Measurements from ENCODE around the gene CCDC85C. TPM values are rescaled to one million over a fixed set of nuclear protein-coding genes. Genes with fewer than 3 reads are reported as not detected.
A peak's percentile ranks its signal among the peaks of the same experiment; 100 is the strongest.

The CCDC85C gene
- polyA plus RNA-seq, 1 of the 3 experiments (the other 2 are of a cell fraction), result 9.6 TPM

DNA sequence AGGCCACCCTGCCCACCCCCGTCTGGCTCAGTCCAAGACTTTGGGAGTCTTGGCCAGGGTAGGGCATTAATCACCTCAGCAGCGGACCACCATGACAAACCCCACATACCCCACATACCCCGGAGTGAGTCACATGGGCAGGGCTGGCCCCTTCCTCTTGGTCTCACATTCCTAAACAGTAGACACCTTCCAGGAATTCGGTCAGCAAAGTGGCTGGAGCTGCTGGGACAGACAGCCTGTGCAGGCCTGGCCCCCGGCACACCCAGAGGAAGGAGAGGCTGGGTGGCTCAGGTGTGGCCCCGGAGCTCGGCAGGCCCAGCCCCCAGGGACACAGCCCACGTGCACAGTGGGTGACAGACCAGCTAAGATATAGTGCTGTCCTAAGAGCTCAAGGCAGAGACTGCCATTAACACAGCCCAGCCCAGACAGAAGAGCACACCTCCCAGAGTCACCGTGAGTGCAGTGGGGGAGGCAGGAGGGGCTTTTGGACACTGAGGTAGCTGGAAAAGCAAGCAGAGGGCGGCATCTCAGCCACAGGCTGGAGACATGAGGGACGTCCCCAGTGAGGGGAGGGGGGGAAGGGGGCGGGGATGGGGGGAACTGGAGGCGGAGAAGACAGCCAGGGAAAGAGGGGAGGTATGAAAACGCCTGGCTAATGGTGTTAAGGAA, 24.0 kb downstream of the CCDC85C start (continued):
- TF ChIP-seq TEAD4 (IDR thresholded peaks at IDR 0.05; ENCODE audit: borderline replicate concordance, insufficient read depth) (peak; percentile 89), FOSL2 (IDR thresholded peaks at IDR 0.05; ENCODE audit: borderline replicate concordance, low read depth) (peak; percentile 80; the same call in 1 of the 2 replicates), NFIC (IDR thresholded peaks at IDR 0.05; ENCODE audit: borderline replicate concordance) (peak; percentile 70; the same call in 1 of the 2 replicates), SMC3 (IDR thresholded peaks at IDR 0.05; ENCODE audit: low read depth, low read length) (no peak), MEF2A (IDR thresholded peaks at IDR 0.05; ENCODE audit: borderline replicate concordance, low read depth) (no peak), IRF3 (IDR thresholded peaks at IDR 0.05; ENCODE audit: low read depth, low read length) (no peak), GABPA (IDR thresholded peaks at IDR 0.05; ENCODE audit: low read depth) (no peak)
- TF ChIP-seq, protein P1, sequence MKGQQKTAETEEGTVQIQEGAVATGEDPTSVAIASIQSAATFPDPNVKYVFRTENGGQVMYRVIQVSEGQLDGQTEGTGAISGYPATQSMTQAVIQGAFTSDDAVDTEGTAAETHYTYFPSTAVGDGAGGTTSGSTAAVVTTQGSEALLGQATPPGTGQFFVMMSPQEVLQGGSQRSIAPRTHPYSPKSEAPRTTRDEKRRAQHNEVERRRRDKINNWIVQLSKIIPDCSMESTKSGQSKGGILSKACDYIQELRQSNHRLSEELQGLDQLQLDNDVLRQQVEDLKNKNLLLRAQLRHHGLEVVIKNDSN (IDR thresholded peaks at IDR 0.05; ENCODE audit: borderline replicate concordance, low read depth), result no peak

- no peaks in the 10 kb centered on the region for H3K9me3 ChIP-seq
- no peaks in the 10 kb centered on the region for H3K27me3 ChIP-seq (ENCODE audit: insufficient read depth)
- H3F3A ChIP-seq (replicated peaks; ENCODE audit: insufficient read depth), result peaks cover 14% of the 10 kb centered on the region
- H3K9me2 ChIP-seq, result no peaks in the 10 kb centered on the region
- H3K4me1 ChIP-seq (ENCODE audit: control insufficient read depth in 1 of 2, insufficient read depth in 2 of 2, low read depth in 1 of 2, low read length in 1 of 2), result peaks cover 39 to 73% of the 10 kb centered on the region in 2 experiments
- peaks cover 23% of the 10 kb centered on the region for H4K20me1 ChIP-seq (ENCODE audit: insufficient read depth)
- H3K79me2 ChIP-seq (ENCODE audit: insufficient read depth), result peaks cover 77% of the 10 kb centered on the region
- peak overlapping the region in 1 of 2 experiments; percentile 1; a peak in 2 of 4 replicates for H3K27ac ChIP-seq (ENCODE audit: low read depth in 2 of 2, low read length in 1 of 2)
- H3K4me2 ChIP-seq, result peak overlapping the region; percentile 47
- TF ChIP-seq YY1 (IDR thresholded peaks at IDR 0.05; ENCODE audit: low read depth), result no peak
- TF ChIP-seq SIN3A (IDR thresholded peaks at IDR 0.05; ENCODE audit: borderline replicate concordance, low read depth, low read length), result no peak
- no peak for TF ChIP-seq SMC3 (IDR thresholded peaks at IDR 0.05; ENCODE audit: low read depth, low read length)
- TF ChIP-seq ELF1 (IDR thresholded peaks at IDR 0.05), result no peak
- no peak for TF ChIP-seq RXRA (IDR thresholded peaks at IDR 0.05; ENCODE audit: borderline replicate concordance, low read depth)
- no peak for TF ChIP-seq GABPA (IDR thresholded peaks at IDR 0.05; ENCODE audit: low read depth)
- TF ChIP-seq RFX5 (IDR thresholded peaks at IDR 0.05; ENCODE audit: low read length), result no peak
- TF ChIP-seq TCF12 (IDR thresholded peaks at IDR 0.05), result no peak
- TF ChIP-seq FOXM1 (IDR thresholded peaks at IDR 0.05; ENCODE audit: low read depth), result no peak
- TF ChIP-seq RAD21 (IDR thresholded peaks at IDR 0.05; ENCODE audit: low read length), result no peak
- H2AFZ ChIP-seq (ENCODE audit: low read depth), result no peak overlapping the region
- POLR2A ChIA-PET, result no interaction called here
- H3K4me3 ChIP-seq (ENCODE audit: low read depth in 2 of 2, low read length in 1 of 2), result no peak overlapping the region
- 87% methylated on average over 6 of the region's 11 CpGs for WGBS (ENCODE audit: low lambda C conversion rate)
- H3K9ac ChIP-seq, result peak overlapping the region; percentile 39; the same call in 1 of the 2 replicates
- CTCF ChIA-PET, result no interaction called here
- H3K36me3 ChIP-seq (replicated peaks in 1 of 2; ENCODE audit: control insufficient read depth in 1 of 2, insufficient read depth in 2 of 2, low read length in 1 of 2), result no peaks in the 10 kb centered on the region
- DNase-seq, result no peak
These were observed 24.7 kb downstream of the CCDC85C start for GRCh38 chr14:99579120-99579836.
